NCI-H2227 (cell line): ENCODE results near the gene PICK1.
"Not testable (repeated sequence)": the region's sequence is repeated elsewhere in the genome, so short reads cannot be mapped to it uniquely, and the experiment has no call there.

Experiments
- DNase-seq: peaks from one replicate; lab custom pipeline; 2025; ENCODE audit not compliant: unreplicated experiment; lab: John Stamatoyannopoulos, UW

Gene PICK1

DNA sequence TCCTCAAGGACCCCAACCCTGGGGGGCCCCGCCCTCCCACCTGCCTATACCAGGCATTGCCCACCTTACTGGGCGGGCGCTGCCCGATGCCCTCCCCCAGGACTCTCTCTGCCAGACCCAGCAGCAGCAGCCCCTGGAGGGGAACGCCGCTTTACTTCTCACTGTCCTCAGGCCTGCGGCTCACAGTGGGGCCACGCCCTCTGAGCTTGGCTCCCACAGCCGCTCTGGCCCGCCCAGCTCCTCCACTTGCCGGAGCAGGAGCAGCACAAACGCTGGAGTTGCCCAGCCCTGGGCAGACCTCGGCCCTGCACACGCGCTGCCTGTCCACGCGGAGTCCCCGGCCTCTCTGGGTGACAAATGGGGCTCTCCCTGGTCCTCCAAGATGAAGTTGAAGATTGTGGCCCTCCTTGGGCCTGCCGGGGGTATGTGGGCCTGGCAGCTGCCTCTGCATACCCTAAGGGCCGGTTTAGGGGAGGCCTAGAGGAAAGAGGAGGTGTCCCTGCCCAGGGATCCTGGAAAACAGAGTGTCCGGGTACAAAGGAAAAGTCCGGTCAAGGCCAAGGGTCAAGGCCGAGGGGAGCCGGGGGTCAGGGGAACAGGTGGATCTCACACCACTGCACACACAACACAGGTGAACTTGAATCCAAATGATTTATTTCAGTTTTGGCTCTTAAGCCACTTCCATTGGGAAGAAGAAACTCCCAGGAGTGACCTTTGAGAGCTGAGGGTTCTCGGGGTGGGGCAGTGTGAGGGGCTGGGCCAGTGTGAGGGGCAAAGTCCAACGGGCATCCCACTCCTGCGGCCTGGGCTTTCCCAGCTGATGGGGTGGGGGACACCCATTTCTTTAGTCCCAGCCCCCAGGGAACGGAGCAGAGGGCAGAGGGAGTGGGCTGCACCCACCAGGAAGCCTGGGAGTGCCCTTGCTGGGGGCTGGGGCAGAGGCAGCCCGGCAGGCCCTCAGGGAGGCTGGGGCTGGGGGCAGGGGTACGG is 54.0 kb downstream of the PICK1 start:
- DNase-seq = peak; percentile 23

DNA sequence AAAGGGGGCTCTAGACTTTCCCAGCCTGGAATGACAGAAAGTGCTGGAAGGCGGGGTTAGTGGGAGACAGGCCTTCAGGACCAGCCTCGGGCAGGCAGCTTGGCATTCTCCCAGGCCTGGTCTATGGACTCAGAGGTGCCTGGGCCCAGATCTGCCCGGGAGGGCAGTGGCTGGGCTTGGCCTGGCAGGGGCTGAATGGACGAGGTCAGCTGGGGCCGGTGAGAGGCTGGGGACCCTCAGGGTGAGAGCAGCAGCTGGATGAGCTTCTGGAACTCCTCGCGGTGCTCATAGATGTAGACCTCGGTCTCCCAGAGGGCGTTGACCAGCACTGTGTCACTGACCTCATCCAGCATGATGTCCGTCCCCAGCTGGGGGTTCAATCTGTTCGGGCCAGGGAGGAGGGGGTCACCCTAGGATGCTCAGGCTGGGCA is 54.7 kb downstream of the PICK1 start:
- DNase-seq = no peak

DNA sequence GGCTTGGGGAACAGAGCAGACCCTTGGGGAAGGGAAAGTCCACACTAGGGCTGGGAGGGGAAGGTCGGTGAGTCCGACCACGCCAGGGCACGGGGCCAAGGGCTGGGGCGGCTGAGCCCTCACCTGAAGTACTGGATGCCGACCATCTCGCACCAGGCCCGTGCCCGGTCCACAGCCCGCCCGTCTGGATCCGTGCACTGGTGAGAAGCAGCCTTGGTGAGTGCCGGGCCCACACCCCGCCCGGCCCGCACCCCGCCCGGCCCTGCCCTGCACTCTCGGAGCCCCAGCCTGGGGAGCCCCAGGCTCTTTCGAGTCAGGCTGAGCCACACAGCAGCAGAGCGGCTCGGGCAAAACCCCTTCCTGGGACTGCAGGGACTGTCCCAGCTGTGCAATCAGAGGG is 55.2 kb downstream of the PICK1 start:
- DNase-seq = no peak

DNA sequence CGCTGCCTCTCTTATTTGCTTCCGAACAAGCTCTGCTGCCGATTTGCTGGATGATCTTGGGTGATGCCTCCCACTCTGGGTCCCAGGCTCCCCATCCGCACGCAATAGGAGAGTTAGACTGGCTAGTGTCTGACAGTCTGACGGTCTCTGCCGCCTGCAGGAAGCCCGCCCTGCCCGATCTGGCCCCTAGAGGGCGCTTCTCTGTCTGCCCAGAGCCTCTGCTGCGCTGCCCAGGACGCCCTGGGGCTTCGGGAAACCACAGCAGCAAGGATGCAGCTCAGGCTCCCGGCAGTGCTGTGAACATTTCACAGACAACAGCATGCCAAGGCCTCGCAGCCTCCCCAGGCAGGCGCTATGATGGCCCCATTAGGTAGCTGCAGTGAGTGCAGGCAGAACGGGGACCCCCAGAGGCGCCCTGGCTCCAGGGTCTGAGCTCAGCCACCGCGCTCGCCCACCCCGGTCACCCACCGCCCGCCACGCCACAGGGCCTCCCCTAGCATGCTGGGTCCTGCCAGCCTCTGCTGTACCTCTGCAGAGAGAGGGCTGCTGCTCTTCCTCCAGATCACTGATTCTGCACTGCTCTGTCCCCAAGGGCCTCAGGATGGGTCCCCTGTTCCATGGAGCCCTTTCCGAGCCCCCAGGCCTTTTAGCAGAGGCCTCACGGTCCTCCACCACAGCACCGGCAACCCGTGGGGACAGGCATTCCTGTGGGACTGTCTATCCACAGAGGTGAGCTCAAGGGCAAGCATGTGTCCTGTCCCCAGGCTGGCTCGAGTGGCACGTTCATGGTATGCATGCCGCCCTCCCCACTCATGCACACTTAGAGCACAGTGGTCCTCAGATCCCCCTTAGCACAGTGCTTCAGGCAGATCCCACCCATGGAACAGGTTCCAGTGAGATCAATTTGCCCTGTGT is 57.5 kb downstream of the PICK1 start:
- DNase-seq = peak; percentile 17

- no peak for DNase-seq
These were observed 58.4 kb downstream of the PICK1 start for GRCh38 chr22:38115423-38116205.

- not testable (repeated sequence) for DNase-seq
These were observed 60.4 kb downstream of the PICK1 start for GRCh38 chr22:38117556-38117955.

GRCh38 chr22:38118182-38118581 is 61.0 kb downstream of the PICK1 start:
- no peak for DNase-seq

GRCh38 chr22:38118747-38119146 is 61.5 kb downstream of the PICK1 start:
- not testable (repeated sequence) for DNase-seq

- DNase-seq = no peak
These were observed 63.3 kb downstream of the PICK1 start for GRCh38 chr22:38120359-38121110.

GRCh38 chr22:38122616-38123015 is 65.4 kb downstream of the PICK1 start:
- no peak for DNase-seq

DNA sequence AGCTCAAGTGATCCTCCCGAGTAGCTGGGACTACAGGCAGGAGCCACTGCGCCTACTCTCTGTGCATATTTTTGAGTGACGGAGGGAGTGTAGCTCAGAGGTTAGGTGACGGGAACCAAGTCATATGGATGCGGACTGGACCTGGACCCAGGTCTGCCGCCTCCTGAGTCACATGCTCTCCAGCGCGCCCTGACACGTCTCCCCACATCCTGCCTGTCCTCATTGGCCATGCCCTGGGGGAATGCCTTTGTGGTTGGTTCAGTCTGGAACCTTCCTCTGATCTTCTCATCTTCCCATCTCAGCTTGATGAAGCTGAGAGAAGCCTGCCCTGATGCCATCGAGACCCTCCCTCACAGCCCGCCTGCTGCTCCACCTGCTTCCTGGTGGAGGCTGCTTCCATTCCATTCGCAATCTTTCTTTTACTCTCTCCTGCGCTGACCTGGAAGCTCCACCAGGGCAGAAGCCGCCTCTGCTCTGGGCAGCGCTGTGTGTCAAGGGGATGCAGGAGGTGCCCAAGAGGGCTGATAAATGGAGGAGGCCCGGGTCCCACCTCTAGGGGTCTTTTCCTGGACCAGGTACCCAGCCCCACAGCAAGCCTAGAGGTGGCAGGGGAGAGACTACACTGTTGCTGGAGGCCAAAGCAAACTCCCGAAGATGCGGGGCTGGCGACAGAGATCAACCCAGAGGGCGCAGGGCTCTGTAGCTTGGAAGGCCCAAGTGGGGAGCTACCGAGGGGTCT is 67.2 kb downstream of the PICK1 start:
- DNase-seq = no peak

GRCh38 chr22:38125038-38125610 is 67.9 kb downstream of the PICK1 start:
- DNase-seq = no peak
